Keratinocyte (primary cell): Measurements from ENCODE around the gene MRFAP1.

ENCODE experiments used
- CTCF ChIP-seq, 3 experiments: IDR thresholded peaks in 1 of 3; conservative IDR thresholded peaks in 1 of 3; optimal IDR thresholded peaks in 1 of 3; 2 replicates in 2 of 3; 3 replicates in 1 of 3; pipeline versions ENCODE3 to v1.5.1; 2011; ENCODE audit warnings: low read length in 3 of 3, mild to moderate bottlenecking in 3 of 3, moderate library complexity in 2 of 3, control low read depth in 1 of 3, inconsistent platforms in 1 of 3; ENCODE audit not compliant: insufficient read depth in 2 of 3; ENCODE audit errors: extremely low read depth in 1 of 3
- EZH2 ChIP-seq: IDR thresholded peaks from one replicate; pipeline ENCODE4 v1.6.1; 2012; ENCODE audit warnings: inconsistent platforms, mild to moderate bottlenecking, low read length, moderate library complexity

GRCh38 chr4:6620296-6620695 lies 20.2 kb upstream of the MRFAP1 start:
- TF ChIP-seq CTCF (optimal IDR thresholded peaks at IDR 0.05 in 1 of 3, IDR thresholded peaks at IDR 0.05 in 1 of 3, conservative IDR thresholded peaks at IDR 0.05 in 1 of 3; ENCODE audit: extremely low read depth in 1 of 3, insufficient read depth in 2 of 3, low read length in 3 of 3), result no peak
- TF ChIP-seq EZH2, result no peak
